ENCODE data around the gene CXorf38. TPM values are rescaled to one million over a fixed set of nuclear protein-coding genes. Genes with fewer than 3 reads are reported as not detected.

CXorf38 gene
- total RNA-seq (10 to 100 TPM; 16.5 to 16.7 TPM), polyA plus RNA-seq (38.0 TPM)

DNA sequence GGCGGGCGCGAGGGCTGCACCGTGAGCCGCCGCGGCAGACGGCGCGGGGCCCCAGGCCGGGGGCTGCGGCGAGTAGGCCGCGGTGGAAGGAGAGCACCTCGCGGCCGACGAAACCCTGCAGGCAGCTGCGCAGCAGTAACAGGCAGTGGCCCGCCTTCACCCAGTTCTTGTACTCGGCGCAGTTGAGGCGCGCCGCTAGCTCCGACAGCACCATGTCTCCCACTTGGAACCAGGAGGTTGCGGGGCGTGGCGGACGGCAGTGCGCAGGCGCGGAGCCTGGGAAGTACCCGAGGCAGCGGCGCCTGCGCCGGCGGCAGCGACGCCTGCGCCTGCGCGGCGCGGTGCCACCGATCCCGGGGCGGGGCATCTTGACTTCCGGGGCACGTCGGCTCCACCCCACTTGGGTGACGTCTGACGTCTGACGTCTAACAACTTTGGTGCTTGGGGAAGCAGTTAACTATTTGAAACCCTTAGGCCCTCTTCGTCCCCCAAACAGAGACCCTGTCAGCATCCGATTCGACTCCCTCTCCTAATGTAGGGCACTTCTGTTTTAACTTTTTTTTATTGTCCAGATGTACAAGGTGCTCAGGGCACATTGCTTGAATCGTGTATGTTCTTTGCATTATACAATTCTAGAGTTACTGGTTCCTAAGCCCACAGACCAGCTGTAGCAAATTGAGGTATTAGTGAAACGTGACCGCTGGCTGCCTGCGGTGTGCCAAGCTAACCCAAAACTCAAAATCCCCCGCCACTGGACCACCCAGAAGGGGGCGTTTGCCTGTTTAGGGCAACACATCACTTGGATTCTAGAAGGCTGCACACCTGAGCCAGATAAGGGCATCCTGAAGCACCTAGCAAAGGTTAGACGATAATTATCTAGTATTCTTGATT lies at the start of gene CXorf38:
TSS of gene CXorf38 (minus strand) at position 255 of the 891 bp plus-strand sequence. CDS start at position 214, 41 bp downstream.
- H3K36me3 ChIP-seq (ENCODE audit: insufficient read depth, low read length): no peaks in the 10 kb centered on the region
- ChIA-PET CTCF (interaction anchor here (0.8 to 1.2 kb wide), 4 partner anchors 17 to 146 kb away, joined by 3 to 7 read pairs (median 3); no protein-coding TSS in a partner anchor), POLR2A (no interaction called here)
- Mint-ChIP-seq H3K4me1 (peaks cover 36 to 49% (median 43%) of the 10 kb centered on the region in 3 donors), H3K27ac (peak within 1 kb of the TSS; percentile 93 to 100 (median 98)), H3K9me3 (no peaks in the 10 kb centered on the region), H3K36me3 (peaks cover 0 to 23% (median 5%) of the 10 kb centered on the region in 3 donors), H3K4me3 (peak within 1 kb of the TSS; percentile 92 to 100 (median 97)), H3K27me3 (no peaks in the 10 kb centered on the region)
- peak within 1 kb of the TSS; percentile 79 for H3K4me3 ChIP-seq (ENCODE audit: low read length)
- H3K27me3 ChIP-seq (ENCODE audit: insufficient read depth, low read length, poor library complexity, severe bottlenecking): no peaks in the 10 kb centered on the region
- H3K9me3 ChIP-seq (ENCODE audit: low read length): no peaks in the 10 kb centered on the region
- H3K27ac ChIP-seq (ENCODE audit: low read depth, low read length): peak within 1 kb of the TSS; percentile 70
- peaks cover 17% of the 10 kb centered on the region for H3K4me1 ChIP-seq (ENCODE audit: insufficient read depth, low read length)
- DNase-seq: peak; percentile 89 to 97 (median 94)

DNA sequence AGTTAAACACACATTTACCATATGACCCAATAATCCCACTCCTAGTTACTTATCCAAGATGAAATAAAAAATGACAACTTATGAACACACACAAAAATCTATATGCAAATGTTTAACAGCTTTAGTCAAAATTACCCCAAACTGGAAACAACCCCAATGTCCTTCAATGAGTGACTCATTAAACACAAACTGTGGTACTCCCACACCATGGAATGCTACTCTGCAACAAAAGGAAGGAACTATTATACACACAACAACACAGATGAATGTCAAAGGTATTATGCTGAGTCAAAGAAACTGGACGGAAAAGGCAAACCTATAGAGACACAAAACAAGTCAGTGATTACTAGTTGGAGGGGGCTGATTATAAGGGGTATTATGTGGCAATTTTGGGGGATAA lies 47.4 kb upstream of the CXorf38 start:
- no peak overlapping the region for H3K27ac Mint-ChIP-seq
- Histone ChIP-seq H3K36me3 (ENCODE audit: insufficient read depth, low read length) (peaks cover 7% of the 10 kb centered on the region), H3K4me1 (ENCODE audit: insufficient read depth, low read length) (no peaks in the 10 kb centered on the region), H3K27me3 (ENCODE audit: insufficient read depth, low read length, poor library complexity, severe bottlenecking) (no peaks in the 10 kb centered on the region), H3K27ac (ENCODE audit: low read depth, low read length) (no peak overlapping the region), H3K9me3 (ENCODE audit: low read length) (no peaks in the 10 kb centered on the region), H3K4me3 (ENCODE audit: low read length) (no peak overlapping the region)
- ChIA-PET POLR2A (no interaction called here), CTCF (no interaction called here)
- H3K27me3 Mint-ChIP-seq: no peaks in the 10 kb centered on the region
- no peak for DNase-seq
- H3K4me3 Mint-ChIP-seq: no peak overlapping the region
- no peaks in the 10 kb centered on the region for H3K4me1 Mint-ChIP-seq
- H3K9me3 Mint-ChIP-seq: no peaks in the 10 kb centered on the region
- H3K36me3 Mint-ChIP-seq: peaks cover 18 to 75% (median 33%) of the 10 kb centered on the region in 3 donors

DNA sequence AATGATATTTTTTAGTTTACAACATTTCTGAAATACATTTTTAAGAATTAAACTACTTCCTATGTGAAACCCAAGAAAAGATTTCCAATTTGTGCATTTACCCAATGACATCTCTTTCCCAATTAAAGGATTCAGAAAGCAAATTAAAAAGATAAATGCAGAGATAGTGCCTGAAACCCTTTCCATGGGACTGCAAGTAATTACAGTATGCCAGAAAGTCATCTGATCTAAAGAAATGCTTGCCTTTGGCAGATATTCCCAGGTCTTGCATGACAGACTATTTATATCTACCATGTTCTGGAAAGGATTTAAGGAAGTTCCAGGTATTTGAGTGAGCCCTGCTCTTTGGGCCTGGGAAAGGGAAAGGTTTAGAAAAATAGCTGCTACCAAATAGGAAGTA lies 41.6 kb upstream of the CXorf38 start:
- Histone ChIP-seq H3K27ac (ENCODE audit: low read depth, low read length) (no peak overlapping the region), H3K4me1 (ENCODE audit: insufficient read depth, low read length) (no peaks in the 10 kb centered on the region), H3K27me3 (ENCODE audit: insufficient read depth, low read length, poor library complexity, severe bottlenecking) (no peaks in the 10 kb centered on the region), H3K4me3 (ENCODE audit: low read length) (no peak overlapping the region), H3K9me3 (ENCODE audit: low read length) (no peaks in the 10 kb centered on the region), H3K36me3 (ENCODE audit: insufficient read depth, low read length) (peaks cover 12% of the 10 kb centered on the region)
- Mint-ChIP-seq H3K36me3 (peaks cover 18 to 73% (median 35%) of the 10 kb centered on the region in 3 donors), H3K27ac (peak overlapping the region in 1 of 8 donors; percentile 58), H3K9me3 (no peaks in the 10 kb centered on the region), H3K4me1 (peaks cover 5 to 20% (median 8%) of the 10 kb centered on the region in 3 donors), H3K27me3 (no peaks in the 10 kb centered on the region), H3K4me3 (no peak overlapping the region)
- POLR2A ChIA-PET: no interaction called here
- DNase-seq: no peak
- CTCF ChIA-PET: interaction anchor here (0.8 kb wide), 1 partner anchor 11 kb away, joined by 3 read pairs; no protein-coding TSS in a partner anchor

DNA sequence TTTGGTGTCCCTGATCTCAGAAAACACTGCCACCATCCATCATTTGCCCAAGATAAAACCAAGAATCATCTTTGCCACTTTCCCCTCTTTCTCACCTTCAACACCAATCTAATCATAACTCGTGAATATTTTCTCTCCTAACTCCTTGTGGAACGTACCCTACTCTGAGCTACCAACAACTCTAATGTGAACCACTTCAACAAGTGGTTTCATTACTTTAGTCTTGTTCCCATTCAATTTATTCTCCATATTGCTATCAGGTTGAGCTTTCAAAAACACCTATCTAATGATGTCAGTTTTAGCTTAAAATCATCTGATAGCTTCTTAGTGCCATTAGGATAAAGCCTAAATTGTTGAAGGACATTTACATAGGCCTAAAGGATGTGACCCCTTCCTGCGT lies 39.8 kb upstream of the CXorf38 start:
- H3K4me3 ChIP-seq (ENCODE audit: low read length): no peak overlapping the region
- no peak for DNase-seq
- no peaks in the 10 kb centered on the region for H3K9me3 ChIP-seq (ENCODE audit: low read length)
- no peaks in the 10 kb centered on the region for H3K27me3 Mint-ChIP-seq
- H3K27me3 ChIP-seq (ENCODE audit: insufficient read depth, low read length, poor library complexity, severe bottlenecking): no peaks in the 10 kb centered on the region
- H3K4me3 Mint-ChIP-seq: no peak overlapping the region
- H3K27ac Mint-ChIP-seq: peak overlapping the region in 4 of 8 donors; percentile 2 to 53 (median 45)
- H3K9me3 Mint-ChIP-seq: no peaks in the 10 kb centered on the region
- no peaks in the 10 kb centered on the region for H3K4me1 ChIP-seq (ENCODE audit: insufficient read depth, low read length)
- H3K36me3 ChIP-seq (ENCODE audit: insufficient read depth, low read length): peaks cover 12% of the 10 kb centered on the region
- CTCF ChIA-PET: interaction anchor here (0.7 kb wide), 1 partner anchor 107 kb away, joined by 3 read pairs; no protein-coding TSS in a partner anchor
- peaks cover 12 to 71% (median 37%) of the 10 kb centered on the region in 3 donors for H3K36me3 Mint-ChIP-seq
- POLR2A ChIA-PET: no interaction called here
- peaks cover 5 to 25% (median 8%) of the 10 kb centered on the region in 3 donors for H3K4me1 Mint-ChIP-seq
- no peak overlapping the region for H3K27ac ChIP-seq (ENCODE audit: low read depth, low read length)

- Mint-ChIP-seq H3K9me3 (no peaks in the 10 kb centered on the region), H3K36me3 (peaks cover 16 to 71% (median 33%) of the 10 kb centered on the region in 3 donors), H3K4me3 (peak overlapping the region in 1 of 7 donors; percentile 20), H3K27me3 (no peaks in the 10 kb centered on the region), H3K27ac (peak overlapping the region in 1 of 8 donors; percentile 50), H3K4me1 (peaks cover 5 to 25% (median 8%) of the 10 kb centered on the region in 3 donors)
- H3K36me3 ChIP-seq (ENCODE audit: insufficient read depth, low read length): peaks cover 12% of the 10 kb centered on the region
- no peaks in the 10 kb centered on the region for H3K9me3 ChIP-seq (ENCODE audit: low read length)
- ChIA-PET CTCF (interaction anchor here (1.3 kb wide), 1 partner anchor 109 kb away, joined by 3 read pairs; no protein-coding TSS in a partner anchor), POLR2A (no interaction called here)
- no peak for DNase-seq
- H3K27me3 ChIP-seq (ENCODE audit: insufficient read depth, low read length, poor library complexity, severe bottlenecking): no peaks in the 10 kb centered on the region
- no peak overlapping the region for H3K27ac ChIP-seq (ENCODE audit: low read depth, low read length)
- H3K4me3 ChIP-seq (ENCODE audit: low read length): no peak overlapping the region
- H3K4me1 ChIP-seq (ENCODE audit: insufficient read depth, low read length): no peaks in the 10 kb centered on the region
Observed at GRCh38 chrX:40685362-40685918, 38.1 kb upstream of the CXorf38 start.

GRCh38 chrX:40684092-40684491 lies 36.7 kb upstream of the CXorf38 start:
- Mint-ChIP-seq H3K9me3 (no peaks in the 10 kb centered on the region), H3K4me3 (no peak overlapping the region), H3K36me3 (peaks cover 13 to 74% (median 40%) of the 10 kb centered on the region in 3 donors), H3K4me1 (peaks cover 7 to 25% (median 8%) of the 10 kb centered on the region in 3 donors), H3K27ac (peak overlapping the region in 4 of 8 donors; percentile 7 to 74 (median 10)), H3K27me3 (no peaks in the 10 kb centered on the region)
- Histone ChIP-seq H3K9me3 (ENCODE audit: low read length) (no peaks in the 10 kb centered on the region), H3K27ac (ENCODE audit: low read depth, low read length) (no peak overlapping the region), H3K4me1 (ENCODE audit: insufficient read depth, low read length) (no peaks in the 10 kb centered on the region), H3K36me3 (ENCODE audit: insufficient read depth, low read length) (peaks cover 16% of the 10 kb centered on the region), H3K27me3 (ENCODE audit: insufficient read depth, low read length, poor library complexity, severe bottlenecking) (no peaks in the 10 kb centered on the region), H3K4me3 (ENCODE audit: low read length) (no peak overlapping the region)
- ChIA-PET POLR2A (no interaction called here), CTCF (no interaction called here)
- DNase-seq: no peak

DNA sequence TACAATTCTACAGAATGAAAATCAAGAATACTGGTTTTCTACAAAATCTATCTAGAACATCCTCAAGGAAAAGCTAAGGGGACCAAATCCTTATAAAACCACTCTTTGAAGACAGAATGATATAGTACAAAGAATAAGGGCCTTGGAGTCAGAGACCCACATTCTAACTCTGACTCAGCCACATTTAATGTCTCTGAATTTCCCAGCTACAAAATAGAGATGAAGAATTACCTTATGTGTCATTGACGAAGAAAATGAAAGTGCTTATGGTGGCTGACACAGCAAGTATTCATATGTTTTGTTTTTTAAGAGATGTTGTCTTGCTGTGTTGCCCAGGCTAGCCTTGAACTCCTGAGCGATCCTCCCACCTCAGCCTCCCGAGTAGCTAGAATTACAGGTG lies 35.9 kb upstream of the CXorf38 start:
- Histone ChIP-seq H3K27me3 (ENCODE audit: insufficient read depth, low read length, poor library complexity, severe bottlenecking) (no peaks in the 10 kb centered on the region), H3K27ac (ENCODE audit: low read depth, low read length) (no peak overlapping the region), H3K4me1 (ENCODE audit: insufficient read depth, low read length) (no peaks in the 10 kb centered on the region), H3K9me3 (ENCODE audit: low read length) (no peaks in the 10 kb centered on the region), H3K36me3 (ENCODE audit: insufficient read depth, low read length) (peaks cover 12% of the 10 kb centered on the region), H3K4me3 (ENCODE audit: low read length) (no peak overlapping the region)
- no peaks in the 10 kb centered on the region for H3K9me3 Mint-ChIP-seq
- no peak overlapping the region for H3K4me3 Mint-ChIP-seq
- peaks cover 7 to 27% (median 10%) of the 10 kb centered on the region in 3 donors for H3K4me1 Mint-ChIP-seq
- DNase-seq: no peak
- H3K27ac Mint-ChIP-seq: peak overlapping the region in 4 of 8 donors; percentile 11 to 61 (median 47)
- ChIA-PET CTCF (no interaction called here), POLR2A (no interaction called here)
- H3K36me3 Mint-ChIP-seq: peaks cover 15 to 73% (median 39%) of the 10 kb centered on the region in 3 donors
- no peaks in the 10 kb centered on the region for H3K27me3 Mint-ChIP-seq

DNA sequence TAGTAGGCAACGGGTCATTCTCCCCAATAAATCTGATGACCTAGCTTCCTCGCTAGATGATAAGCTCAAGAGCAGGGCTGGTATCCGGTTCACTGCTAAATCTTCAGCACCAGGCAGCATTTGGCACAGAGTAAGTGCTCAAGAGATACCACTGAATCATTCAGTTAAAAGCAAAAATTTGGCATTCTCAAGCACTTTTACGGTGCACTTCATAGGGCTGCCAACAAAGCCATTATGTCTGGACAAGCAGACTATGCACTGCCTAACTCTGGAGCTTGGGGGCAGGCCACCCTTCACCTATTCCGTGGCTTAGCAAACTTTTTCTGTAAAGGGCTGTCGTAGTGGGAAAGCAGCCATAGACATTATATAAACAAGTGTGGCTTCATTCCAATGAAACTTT lies 23.8 kb upstream of the CXorf38 start:
- CTCF ChIA-PET: no interaction called here
- no peaks in the 10 kb centered on the region for H3K27me3 ChIP-seq (ENCODE audit: insufficient read depth, low read length, poor library complexity, severe bottlenecking)
- Mint-ChIP-seq H3K27ac (no peak overlapping the region), H3K4me3 (no peak overlapping the region), H3K36me3 (peaks cover 7 to 78% (median 23%) of the 10 kb centered on the region in 3 donors), H3K27me3 (no peaks in the 10 kb centered on the region), H3K4me1 (no peaks in the 10 kb centered on the region), H3K9me3 (no peaks in the 10 kb centered on the region)
- H3K4me1 ChIP-seq (ENCODE audit: insufficient read depth, low read length): no peaks in the 10 kb centered on the region
- peaks cover 10% of the 10 kb centered on the region for H3K36me3 ChIP-seq (ENCODE audit: insufficient read depth, low read length)
- H3K27ac ChIP-seq (ENCODE audit: low read depth, low read length): no peak overlapping the region
- no peaks in the 10 kb centered on the region for H3K9me3 ChIP-seq (ENCODE audit: low read length)
- no peak overlapping the region for H3K4me3 ChIP-seq (ENCODE audit: low read length)
- no peak for DNase-seq
- POLR2A ChIA-PET: no interaction called here

All from CD8-positive, alpha-beta memory T cell (primary cell).